ENCODE results near the gene DCHS1.

The DCHS1 gene

DNA sequence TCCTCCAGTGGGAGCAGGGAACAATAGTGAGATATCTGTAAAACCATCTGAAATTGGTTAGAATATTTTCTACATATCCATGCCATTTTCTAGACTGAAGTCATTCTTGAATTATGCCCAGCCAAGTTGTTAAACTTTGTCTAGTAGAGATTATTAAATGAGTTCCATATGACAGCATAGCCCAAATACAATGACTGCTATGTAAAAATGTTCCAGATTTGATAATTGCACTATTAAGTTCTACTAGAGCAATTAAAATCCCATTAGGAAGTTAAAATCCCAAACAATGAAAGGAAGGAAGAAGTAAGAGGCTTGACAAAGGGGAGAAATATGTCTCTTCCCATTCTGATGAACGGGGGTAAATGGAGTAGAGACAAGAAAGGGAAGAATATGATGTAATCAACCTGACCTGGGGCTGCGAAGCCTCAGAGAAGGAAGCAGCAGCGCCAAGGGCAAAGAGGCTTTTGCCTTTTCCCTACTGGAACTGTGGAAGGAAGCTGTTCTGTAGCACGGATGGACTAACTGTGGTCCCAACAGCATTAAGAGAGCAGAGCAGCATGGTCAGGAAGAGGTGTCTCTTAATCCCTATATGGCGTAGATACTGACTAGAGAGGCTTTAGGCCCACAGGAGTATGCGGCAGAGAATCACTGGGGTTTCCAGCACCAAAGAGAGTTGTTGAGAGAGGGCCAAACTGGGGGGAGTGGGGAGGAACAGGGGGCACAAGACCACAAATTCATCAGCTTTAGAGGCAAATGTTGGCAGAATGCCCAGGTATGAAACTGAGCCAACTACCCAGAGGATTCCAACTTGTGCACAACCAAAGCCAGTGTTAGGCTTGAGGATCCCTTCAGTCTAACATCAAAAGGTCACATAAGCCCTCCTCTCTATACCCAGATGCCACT is 78.9 kb downstream of the DCHS1 start:
- H3K4me3 ChIP-seq (ENCODE audit: low read depth, low read length), result no peak overlapping the region
- peak; percentile 55 for DNase-seq (ENCODE audit: low read depth)

DNA sequence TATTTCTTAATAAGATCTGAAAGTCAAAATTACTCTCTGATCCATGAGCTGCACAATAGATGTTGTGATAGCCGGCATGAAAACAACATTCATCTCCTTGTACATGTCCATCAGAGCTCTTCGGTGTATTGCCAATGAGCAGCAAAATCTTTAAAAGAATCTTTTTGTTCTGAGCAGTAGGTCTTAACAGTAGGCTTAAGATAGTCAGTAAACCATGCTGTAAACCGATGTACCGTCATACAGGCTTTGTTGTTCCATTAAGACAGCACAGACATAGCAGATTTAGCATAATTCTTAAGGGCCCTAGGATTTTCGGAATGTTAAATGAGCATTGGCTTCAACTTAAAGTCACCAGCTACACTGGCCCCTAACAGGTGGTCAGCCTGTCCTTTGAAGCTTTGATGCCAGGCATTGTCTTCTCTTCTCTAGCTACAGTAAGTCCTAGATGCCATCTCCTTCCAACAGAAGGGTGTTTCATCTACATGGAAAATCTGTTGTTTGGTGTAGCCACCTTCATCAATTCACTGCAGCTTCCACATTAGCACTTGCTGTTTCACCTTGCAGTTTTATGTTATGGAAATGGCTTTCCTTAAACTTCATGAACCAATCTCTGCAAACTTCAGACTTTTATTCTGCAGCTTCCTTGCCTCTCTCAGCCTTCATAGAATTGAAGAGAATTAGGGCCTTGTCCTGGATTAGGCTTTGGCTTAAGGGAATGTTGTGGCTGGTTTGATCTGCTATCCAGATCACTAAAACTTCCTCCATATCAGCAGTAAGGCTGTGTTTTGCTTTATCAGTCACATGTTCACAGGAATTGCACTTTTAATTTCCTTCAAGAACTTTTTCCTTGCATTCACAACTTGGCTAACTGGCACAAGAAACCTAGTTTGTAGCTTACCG is 80.5 kb downstream of the DCHS1 start:
- no peak overlapping the region for H3K4me3 ChIP-seq (ENCODE audit: low read depth, low read length)
- no peak for DNase-seq (ENCODE audit: low read depth)

DNA sequence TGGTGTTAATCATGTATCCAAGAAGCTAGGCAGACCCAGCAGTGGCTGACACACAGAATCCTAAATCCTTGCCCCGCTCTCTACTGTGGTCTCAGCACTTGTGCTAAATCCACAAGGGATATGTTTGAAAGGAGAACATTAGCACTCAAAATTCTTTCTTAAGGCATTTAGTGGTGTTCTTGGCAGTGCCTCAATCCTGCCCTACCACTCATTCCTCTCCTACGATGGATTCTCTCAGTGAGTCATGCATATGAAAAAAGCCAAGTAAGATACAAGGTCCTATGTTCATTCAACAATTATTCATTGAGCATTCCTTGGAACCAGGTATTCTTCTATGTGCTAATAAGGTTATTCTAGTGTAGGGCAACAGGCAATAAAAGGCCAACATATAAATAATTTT is 83.4 kb downstream of the DCHS1 start:
- no peak overlapping the region for H3K4me3 ChIP-seq (ENCODE audit: low read depth, low read length)
- peak; percentile 59 for DNase-seq (ENCODE audit: low read depth)

DNA sequence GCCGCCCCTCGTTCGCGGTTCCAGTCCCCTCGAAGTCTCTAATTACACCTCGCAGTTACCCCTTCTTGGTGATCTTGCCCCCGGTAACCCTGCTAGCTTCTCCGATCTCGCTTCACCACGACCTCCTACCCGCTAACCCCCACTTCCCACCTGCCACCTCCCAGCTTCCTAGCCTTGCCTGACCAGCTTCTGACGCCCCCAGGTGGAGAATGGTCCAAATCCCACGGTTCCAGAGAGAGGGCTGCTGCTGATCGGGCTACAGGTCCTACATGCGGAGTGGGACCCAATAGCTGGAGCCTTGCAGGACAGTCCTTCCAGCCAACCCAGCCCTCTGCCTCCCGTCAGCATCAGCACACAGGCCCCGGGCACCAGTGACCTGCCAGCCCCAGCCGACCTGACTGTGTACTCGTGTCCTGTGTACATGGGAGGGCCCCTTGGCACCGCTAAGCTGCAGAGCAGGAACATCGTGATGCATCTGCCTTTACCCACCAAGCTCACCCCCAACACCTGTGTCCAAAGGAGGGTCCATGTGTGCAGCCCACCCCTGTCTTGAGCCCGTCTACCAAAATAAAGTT is 84.1 kb downstream of the DCHS1 start:
- no peak overlapping the region for H3K4me3 ChIP-seq (ENCODE audit: low read depth, low read length)
- DNase-seq (ENCODE audit: low read depth), result no peak

All from skeletal muscle cell (primary cell).